ENCODE data around the gene CDC14C.

DNA sequence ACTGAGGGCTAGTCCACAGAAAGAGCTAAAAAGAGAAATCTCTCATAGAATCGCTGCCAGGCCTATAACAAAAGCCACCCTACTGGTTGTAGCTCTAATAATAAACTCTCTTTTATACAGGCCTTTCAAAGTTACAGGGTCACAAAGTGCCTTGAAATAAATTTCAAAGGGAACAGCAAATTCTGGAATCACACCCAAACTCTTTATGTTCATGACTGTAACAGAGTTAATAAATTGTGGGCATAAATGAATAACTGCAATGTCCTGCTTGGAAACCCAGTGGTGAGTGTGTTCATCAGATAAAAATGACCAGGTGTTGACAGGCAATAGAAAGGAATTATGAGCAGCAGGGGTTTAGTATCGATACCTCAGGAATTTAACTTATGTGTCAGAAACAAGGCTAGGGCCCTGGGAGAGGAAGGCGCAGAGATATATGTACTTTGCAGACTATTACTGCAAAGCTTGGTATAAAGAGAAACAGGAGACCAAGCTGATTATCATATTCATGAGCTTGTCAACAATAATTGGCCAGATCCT is 9.3 kb downstream of the CDC14C start:
- TF ChIP-seq, protein P1, sequence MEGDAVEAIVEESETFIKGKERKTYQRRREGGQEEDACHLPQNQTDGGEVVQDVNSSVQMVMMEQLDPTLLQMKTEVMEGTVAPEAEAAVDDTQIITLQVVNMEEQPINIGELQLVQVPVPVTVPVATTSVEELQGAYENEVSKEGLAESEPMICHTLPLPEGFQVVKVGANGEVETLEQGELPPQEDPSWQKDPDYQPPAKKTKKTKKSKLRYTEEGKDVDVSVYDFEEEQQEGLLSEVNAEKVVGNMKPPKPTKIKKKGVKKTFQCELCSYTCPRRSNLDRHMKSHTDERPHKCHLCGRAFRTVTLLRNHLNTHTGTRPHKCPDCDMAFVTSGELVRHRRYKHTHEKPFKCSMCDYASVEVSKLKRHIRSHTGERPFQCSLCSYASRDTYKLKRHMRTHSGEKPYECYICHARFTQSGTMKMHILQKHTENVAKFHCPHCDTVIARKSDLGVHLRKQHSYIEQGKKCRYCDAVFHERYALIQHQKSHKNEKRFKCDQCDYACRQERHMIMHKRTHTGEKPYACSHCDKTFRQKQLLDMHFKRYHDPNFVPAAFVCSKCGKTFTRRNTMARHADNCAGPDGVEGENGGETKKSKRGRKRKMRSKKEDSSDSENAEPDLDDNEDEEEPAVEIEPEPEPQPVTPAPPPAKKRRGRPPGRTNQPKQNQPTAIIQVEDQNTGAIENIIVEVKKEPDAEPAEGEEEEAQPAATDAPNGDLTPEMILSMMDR (IDR thresholded peaks at IDR 0.05; ENCODE audit: poor library complexity, severe bottlenecking): no peak
- no peak for TF ChIP-seq POLR2AphosphoS5 (IDR thresholded peaks at IDR 0.05)
- no peak for TF ChIP-seq RAD21 (conservative IDR thresholded peaks at IDR 0.05)
